Kidney glomerular epithelial cell (primary cell): Measurements from ENCODE around the gene BOD1L1.
A peak's percentile ranks its signal among the peaks of the same experiment; 100 is the strongest.

Source experiments
- DNase-seq: peaks from one replicate; lab custom pipeline; 2025; lab: John Stamatoyannopoulos, UW

The BOD1L1 gene

GRCh38 chr4:13558881-13559280 is 68.6 kb downstream of the BOD1L1 start:
- DNase-seq = no peak

- DNase-seq = no peak
Observed at GRCh38 chr4:13555325-13555724, 72.2 kb downstream of the BOD1L1 start.

- DNase-seq = no peak
Observed at GRCh38 chr4:13553081-13553480, 74.4 kb downstream of the BOD1L1 start.

- peak; percentile 55 for DNase-seq
Observed at GRCh38 chr4:13548984-13549546, 78.5 kb downstream of the BOD1L1 start.

- no peak for DNase-seq
Observed at GRCh38 chr4:13548059-13548983, 79.2 kb downstream of the BOD1L1 start.

- DNase-seq = no peak
Observed at GRCh38 chr4:13547485-13548041, 80.0 kb downstream of the BOD1L1 start.

- no peak for DNase-seq
Observed at GRCh38 chr4:13546941-13547484, 80.5 kb downstream of the BOD1L1 start.

GRCh38 chr4:13546142-13546940 is 81.2 kb downstream of the BOD1L1 start:
- no peak for DNase-seq

- DNase-seq = no peak
Observed at GRCh38 chr4:13545394-13545808, 82.1 kb downstream of the BOD1L1 start.

GRCh38 chr4:13544606-13545393 is 82.7 kb downstream of the BOD1L1 start:
- peak; percentile 55 for DNase-seq

GRCh38 chr4:13543839-13544605 is 83.5 kb downstream of the BOD1L1 start, which contains the start of gene NKX3-2:
Gene NKX3-2 (minus strand): TSS chr4:13544508. CDS start chr4:13544414, 94 bp downstream.
- no peak for DNase-seq

GRCh38 chr4:13543032-13543838 is 84.3 kb downstream of the BOD1L1 start:
- no peak for DNase-seq

GRCh38 chr4:13542577-13543031 is 84.9 kb downstream of the BOD1L1 start:
- no peak for DNase-seq

- peak; percentile 38 for DNase-seq
Observed at GRCh38 chr4:13541720-13542576, 85.6 kb downstream of the BOD1L1 start.

- no peak for DNase-seq
Observed at GRCh38 chr4:13541176-13541604, 86.3 kb downstream of the BOD1L1 start.

- DNase-seq = no peak
Observed at GRCh38 chr4:13540446-13541175, 86.9 kb downstream of the BOD1L1 start.

- no peak for DNase-seq
Observed at GRCh38 chr4:13539619-13540445, 87.7 kb downstream of the BOD1L1 start.
